AG09319 (cell line): ENCODE data around the gene LANCL2.
"Not testable (repeated sequence)": the region's sequence is repeated elsewhere in the genome, so short reads cannot be mapped to it uniquely, and the experiment has no call there.

Source experiments
- DNase-seq: peaks from one replicate; pipeline ENCODE4 v3.0.0-alpha.2; 2010; ENCODE audit warnings: low read depth; ENCODE audit errors: extremely low read depth
- TF ChIP-seq, protein P1 (sequence below): IDR thresholded peaks from 2 replicates; pipeline ENCODE4 v1.5.1; 2011; ENCODE audit warnings: low read depth, mild to moderate bottlenecking, inconsistent platforms, low read length, moderate library complexity

Gene LANCL2

DNA sequence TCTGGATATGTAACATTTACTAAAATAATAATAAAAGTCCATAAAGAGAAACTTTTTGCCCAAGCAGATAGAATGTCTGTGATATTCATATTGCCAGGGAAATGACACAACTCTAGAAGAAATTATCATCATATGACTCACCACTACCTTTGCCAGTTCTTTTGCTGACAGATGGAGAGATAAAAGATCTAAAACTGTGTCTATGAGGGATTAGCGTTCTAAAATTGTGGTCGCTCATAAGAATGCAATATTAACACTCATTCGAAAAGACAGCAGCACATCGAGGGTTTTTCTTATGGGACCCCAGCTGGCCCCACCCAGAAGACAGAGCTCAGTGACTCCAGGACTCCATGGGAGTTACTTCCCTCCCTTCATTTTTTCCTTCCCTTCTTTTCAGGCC is 16.6 kb upstream of the LANCL2 start:
- TF ChIP-seq, protein P1, sequence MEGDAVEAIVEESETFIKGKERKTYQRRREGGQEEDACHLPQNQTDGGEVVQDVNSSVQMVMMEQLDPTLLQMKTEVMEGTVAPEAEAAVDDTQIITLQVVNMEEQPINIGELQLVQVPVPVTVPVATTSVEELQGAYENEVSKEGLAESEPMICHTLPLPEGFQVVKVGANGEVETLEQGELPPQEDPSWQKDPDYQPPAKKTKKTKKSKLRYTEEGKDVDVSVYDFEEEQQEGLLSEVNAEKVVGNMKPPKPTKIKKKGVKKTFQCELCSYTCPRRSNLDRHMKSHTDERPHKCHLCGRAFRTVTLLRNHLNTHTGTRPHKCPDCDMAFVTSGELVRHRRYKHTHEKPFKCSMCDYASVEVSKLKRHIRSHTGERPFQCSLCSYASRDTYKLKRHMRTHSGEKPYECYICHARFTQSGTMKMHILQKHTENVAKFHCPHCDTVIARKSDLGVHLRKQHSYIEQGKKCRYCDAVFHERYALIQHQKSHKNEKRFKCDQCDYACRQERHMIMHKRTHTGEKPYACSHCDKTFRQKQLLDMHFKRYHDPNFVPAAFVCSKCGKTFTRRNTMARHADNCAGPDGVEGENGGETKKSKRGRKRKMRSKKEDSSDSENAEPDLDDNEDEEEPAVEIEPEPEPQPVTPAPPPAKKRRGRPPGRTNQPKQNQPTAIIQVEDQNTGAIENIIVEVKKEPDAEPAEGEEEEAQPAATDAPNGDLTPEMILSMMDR: no peak
- no peak for DNase-seq

DNA sequence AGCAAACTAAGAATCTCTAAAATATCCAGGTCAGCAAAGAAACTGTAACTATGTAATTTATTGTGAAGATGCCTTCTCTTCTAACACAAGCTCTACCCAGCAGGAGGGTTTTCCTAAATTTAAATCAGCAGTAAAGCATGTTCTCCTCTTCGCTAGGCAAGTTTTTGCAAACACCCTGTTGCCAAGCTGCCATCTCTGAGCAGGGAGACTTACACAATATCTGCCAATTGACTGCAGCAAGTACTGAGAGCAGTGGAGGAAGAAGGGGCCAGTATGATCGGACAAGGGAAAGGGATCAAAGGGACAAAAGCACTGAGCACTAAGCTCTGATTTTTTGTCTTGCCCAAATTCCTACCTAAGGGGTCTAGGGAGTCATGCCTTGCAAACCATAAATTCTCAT is 16.0 kb upstream of the LANCL2 start:
- no peak for DNase-seq
- TF ChIP-seq, protein P1: no peak

DNA sequence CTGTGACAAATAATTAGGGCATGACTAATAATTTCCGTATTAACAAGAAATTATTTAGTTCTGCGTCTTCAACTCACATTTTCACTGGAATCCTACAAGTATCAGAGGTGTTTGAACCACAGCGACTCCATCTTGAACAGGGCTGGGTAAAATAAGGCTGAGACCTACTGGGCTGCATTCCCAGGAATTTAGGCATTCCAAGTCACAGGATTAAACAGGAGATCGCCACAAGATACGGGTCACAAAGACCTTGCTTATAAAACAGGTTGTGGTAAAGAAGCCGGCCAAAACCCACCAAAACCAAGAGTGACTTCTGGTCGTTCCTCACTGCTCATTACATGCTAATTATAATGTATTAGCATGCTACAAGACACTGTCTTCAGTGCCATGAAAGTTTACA is 14.9 kb upstream of the LANCL2 start:
- TF ChIP-seq, protein P1: no peak
- DNase-seq: no peak

DNA sequence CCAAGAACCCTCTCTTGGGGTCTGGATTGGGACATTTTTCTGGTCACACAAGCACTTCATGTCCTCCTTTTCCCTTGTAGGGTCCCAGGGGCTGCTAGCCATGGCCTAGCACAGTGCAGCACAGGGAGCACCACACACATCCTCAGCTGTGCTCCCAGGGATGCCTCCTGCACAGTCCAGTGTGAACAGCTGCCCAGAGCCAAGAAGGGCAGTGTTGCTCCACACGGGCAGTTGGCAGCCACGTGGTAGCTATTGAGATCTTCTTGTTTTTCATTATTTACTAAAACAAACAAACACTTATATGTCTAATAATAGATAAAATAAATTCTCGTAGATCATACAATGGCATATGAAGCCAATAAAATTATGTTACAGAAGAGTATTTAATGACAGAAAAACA is 13.9 kb upstream of the LANCL2 start:
- DNase-seq: no peak
- TF ChIP-seq, protein P1: no peak

DNA sequence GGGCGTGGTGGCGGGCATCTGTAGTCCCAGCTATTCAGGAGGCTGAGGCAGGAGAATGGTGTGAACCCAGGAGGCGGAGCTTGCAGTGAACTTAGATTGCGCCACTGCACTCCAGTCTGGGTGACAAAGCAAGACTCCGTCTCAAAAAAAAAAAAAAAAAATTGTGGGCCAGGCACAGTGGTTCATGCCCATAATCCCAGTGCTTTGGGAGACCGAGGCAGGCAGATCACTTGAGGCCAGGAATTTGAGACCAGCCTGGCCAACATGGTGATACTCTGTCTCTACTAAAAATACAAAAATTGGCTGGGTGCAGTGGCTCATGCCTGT is 12.2 kb upstream of the LANCL2 start:
- DNase-seq: not testable (repeated sequence)

DNA sequence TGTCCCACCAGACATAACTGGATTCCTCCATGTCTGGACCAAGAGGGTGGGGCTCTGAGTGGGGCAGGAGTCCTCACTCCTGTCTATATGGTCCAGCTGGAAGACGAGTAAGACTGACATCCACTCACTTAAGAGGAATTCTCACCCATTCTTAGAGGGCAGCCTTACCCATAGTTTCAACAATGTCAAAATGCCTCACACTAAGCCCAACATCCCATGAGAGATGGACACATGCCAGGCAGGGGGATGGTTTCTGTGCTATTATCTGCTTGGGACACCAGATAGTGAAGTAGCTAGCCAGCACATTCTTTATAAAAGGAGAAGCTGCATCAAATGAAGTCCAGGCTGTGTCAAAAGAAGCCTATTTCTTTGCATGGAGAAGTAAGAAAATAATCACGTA is 4.7 kb upstream of the LANCL2 start:
- TF ChIP-seq, protein P1: no peak
- DNase-seq: no peak

DNA sequence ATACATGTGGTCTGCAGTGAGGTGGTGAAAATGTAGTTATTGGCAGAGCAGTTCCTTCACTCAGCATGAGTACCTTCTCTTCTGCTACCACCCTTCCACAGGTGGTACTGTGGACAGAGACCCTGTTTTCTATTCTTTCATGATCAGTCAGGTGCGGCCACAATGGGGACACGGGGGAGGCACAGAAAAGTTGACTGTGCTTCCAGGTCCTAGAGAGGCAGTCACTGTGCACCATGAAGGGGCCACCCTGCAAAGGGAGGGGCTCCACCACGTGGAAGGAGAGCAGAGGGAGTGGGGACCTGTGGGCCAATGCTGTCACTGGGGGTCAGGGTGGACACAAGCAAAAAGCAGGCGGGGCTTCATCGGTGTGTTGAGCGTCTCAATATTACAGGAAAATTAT is 3.6 kb upstream of the LANCL2 start:
- TF ChIP-seq, protein P1: no peak
- DNase-seq: no peak

DNA sequence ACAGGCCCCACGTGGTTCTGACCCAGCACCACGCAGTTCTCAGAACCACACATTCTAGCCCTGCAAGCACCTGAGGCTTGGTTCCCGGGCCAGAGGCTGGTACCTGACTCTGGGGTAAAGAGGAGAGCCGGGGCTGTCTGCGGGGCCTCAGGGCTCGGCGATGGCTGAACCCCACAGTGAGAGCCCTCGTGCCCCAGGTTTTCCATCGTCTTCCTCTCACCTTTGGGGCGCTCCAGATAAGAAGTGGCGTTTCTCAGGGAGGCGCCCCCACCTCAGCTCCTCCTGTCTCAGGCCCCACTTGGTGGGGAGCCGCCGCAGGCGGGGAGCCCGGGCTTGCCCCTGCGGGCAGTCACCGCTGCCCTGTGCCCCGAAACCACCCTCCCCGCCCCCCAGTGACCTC is 2.2 kb upstream of the LANCL2 start:
- TF ChIP-seq, protein P1: no peak
- no peak for DNase-seq
